GM21423 (cell line): ENCODE results near the gene CIDEB.
"Not testable (repeated sequence)": the region's sequence is repeated elsewhere in the genome, so short reads cannot be mapped to it uniquely, and the experiment has no call there.

Experiments
- ATAC-seq: cut with Tn5 transposase; IDR thresholded peaks from one replicate; pipeline ENCODE4 v1.9.1; 2021; ENCODE audit warnings: mild to moderate bottlenecking, moderate library complexity; ENCODE audit not compliant: unreplicated experiment

The CIDEB gene

GRCh38 chr14:24307575-24308341 is at the start of gene CIDEB:
Gene CIDEB, minus strand, starts transcription at chr14:24307977. Its CDS starts 119 bp downstream, at chr14:24307858.
- ATAC-seq = no peak

- ATAC-seq = no peak
These were observed 48.4 kb upstream of the CIDEB start for GRCh38 chr14:24356208-24356607.

- no peak for ATAC-seq
These were observed 47.2 kb upstream of the CIDEB start for GRCh38 chr14:24355009-24355408.

- ATAC-seq = not testable (repeated sequence)
These were observed 46.7 kb upstream of the CIDEB start for GRCh38 chr14:24354482-24354825.

- no peak for ATAC-seq
These were observed 46.0 kb upstream of the CIDEB start for GRCh38 chr14:24353559-24354481.

GRCh38 chr14:24351517-24351916 is 43.7 kb upstream of the CIDEB start:
- no peak for ATAC-seq

- ATAC-seq = no peak
These were observed 42.0 kb upstream of the CIDEB start for GRCh38 chr14:24349742-24350141.

GRCh38 chr14:24348186-24348585 is 40.4 kb upstream of the CIDEB start:
- no peak for ATAC-seq

- ATAC-seq = no peak
These were observed 39.4 kb upstream of the CIDEB start for GRCh38 chr14:24347134-24347533.

GRCh38 chr14:24343795-24344660 is 36.3 kb upstream of the CIDEB start:
- ATAC-seq = no peak

- ATAC-seq = no peak
These were observed 35.1 kb upstream of the CIDEB start for GRCh38 chr14:24342889-24343288.

- no peak for ATAC-seq
These were observed 32.8 kb upstream of the CIDEB start for GRCh38 chr14:24340606-24341005.

- peak; percentile 86 for ATAC-seq
These were observed 31.7 kb upstream of the CIDEB start, which contains the start of gene RIPK3 for GRCh38 chr14:24339284-24340151. Gene RIPK3, minus strand, starts transcription at chr14:24339991. Its CDS starts 165 bp downstream, at chr14:24339826.

GRCh38 chr14:24338843-24339242 is 31.1 kb upstream of the CIDEB start:
- no peak for ATAC-seq

- no peak for ATAC-seq
These were observed 30.0 kb upstream of the CIDEB start for GRCh38 chr14:24337824-24338175.

GRCh38 chr14:24337144-24337823 is 29.5 kb upstream of the CIDEB start:
- ATAC-seq = no peak

- no peak for ATAC-seq
These were observed 27.8 kb upstream of the CIDEB start for GRCh38 chr14:24335461-24336171.

- no peak for ATAC-seq
These were observed 26.9 kb upstream of the CIDEB start, which contains the start of gene ADCY4 for GRCh38 chr14:24334431-24335291. Gene ADCY4, minus strand, starts transcription at chr14:24335071. Its CDS starts 419 bp downstream, at chr14:24334652.
